K562 (cell line): ENCODE measurements around the gene KLHL22. TPM values are rescaled to one million over a fixed set of nuclear protein-coding genes. Genes with fewer than 3 reads are reported as not detected.

Source experiments
- ADNP ChIP-seq: fragments of 200-800 bp; sonication (Bioruptor generic); IDR thresholded peaks from 2 replicates; pipeline ENCODE4 v1.6.1; 2016; ENCODE audit warnings: missing genetic modification characterization, missing compliant biosample characterization
- CREM ChIP-seq: IDR thresholded peaks from 2 replicates; pipeline ENCODE4 v1.6.1; 2014; ENCODE audit warnings: antibody characterized with exemption, low read depth
- ELF2 ChIP-seq: fragments of 250-450 bp; sonication (Bioruptor Pico); IDR thresholded peaks from 2 replicates; pipeline ENCODE4 v1.5.0; 2021; ENCODE audit warnings: mild to moderate bottlenecking
- HCFC1 ChIP-seq: IDR thresholded peaks from 2 replicates; pipeline ENCODE4 v1.6.1; 2012; ENCODE audit warnings: low read depth, low read length, improper control_type of control experiment
- PCBP1 ChIP-seq: fragments of 200-400 bp; formaldehyde crosslinking; IDR thresholded peaks from 2 replicates; pipeline ENCODE4 v1.6.1; 2018; ENCODE audit warnings: mild to moderate bottlenecking, low read depth, low read length; ENCODE audit not compliant: poor library complexity, severe bottlenecking
- ZNF584 ChIP-seq: fragments of 200-800 bp; sonication (Bioruptor generic); IDR thresholded peaks from 2 replicates; pipeline ENCODE4 v1.6.1; 2016; ENCODE audit warnings: low read depth, mild to moderate bottlenecking, missing genetic modification characterization, missing compliant biosample characterization
- ZNF644 ChIP-seq: fragments of 200-800 bp; sonication (Bioruptor generic); IDR thresholded peaks from 2 replicates; pipeline ENCODE4 v1.6.1; 2016; ENCODE audit warnings: low read depth, missing genetic modification characterization, missing compliant biosample characterization
- polyA plus RNA-seq, 8 experiments: library from polyadenylated mRNA; depleted of rRNA in 4 of 8; stranded (reverse) in 5 of 8; unstranded in 3 of 8; fragments of >200 nt; fragmentation: Nextera tagmentation in 2 of 8; fragmentation: Illumina TruSeq in 1 of 8; extraction: Ambion mirVana in 2 of 8; extraction: Trizol in 1 of 8; gene quantifications; 2 replicates each; pipeline versions ENCODE4 v1.2.1 to v1.2.3, GENCODE V29; 2011 to 2014; ENCODE audit warnings: inconsistent platforms in 1 of 8, missing spikeins in 1 of 8
- total RNA-seq, 7 experiments: library from RNA; depleted of rRNA in 6 of 7; stranded (reverse); fragments of >200 nt in 6 of 7; fragmentation: Illumina TruSeq in 2 of 7; extraction: Trizol in 2 of 7; gene quantifications; 2 replicates each; pipeline versions ENCODE4 v1.2.1 to v1.2.3, GENCODE V29; 2011 to 2021; ENCODE audit warnings: low replicate concordance in 1 of 7
- TF ChIP-seq, protein P1 (sequence below), 3 experiments: fragments of 200-800 bp in 1 of 3; sonication (Bioruptor generic) in 1 of 3; sonication (generic) in 1 of 3; formaldehyde crosslinking in 1 of 3; IDR thresholded peaks; 2 replicates each; pipeline versions ENCODE4 v1.6.1 to v1.8.0; 2016 to 2022; ENCODE audit warnings: mild to moderate bottlenecking in 2 of 3, missing compliant biosample characterization in 2 of 3, missing genetic modification characterization in 2 of 3, missing genetic modification reagents in 1 of 3
- TF ChIP-seq, protein P2 (sequence below), 2 experiments: fragments of 450-650 bp in 1 of 2; sonication (generic) in 1 of 2; formaldehyde crosslinking in 1 of 2; IDR thresholded peaks in 1 of 2; conservative IDR thresholded peaks in 1 of 2; 2 replicates each; pipeline versions ENCODE4 v1.6.1 to v1.8.1; 2016 to 2023; ENCODE audit warnings: mild to moderate bottlenecking in 2 of 2, moderate library complexity in 2 of 2, inconsistent platforms in 1 of 2, missing genetic modification reagents in 1 of 2
- TF ChIP-seq, protein P3 (sequence below): conservative IDR thresholded peaks from 2 replicates; pipeline ENCODE4 v1.6.1; 2011; ENCODE audit warnings: low read depth, mild to moderate bottlenecking, low read length; ENCODE audit not compliant: control insufficient read depth
- TF ChIP-seq, protein P4 (sequence below): fragments of 250-450 bp; sonication (Bioruptor Pico); IDR thresholded peaks from 2 replicates; pipeline ENCODE4 v1.5.0; 2021
- TF ChIP-seq, protein P5 (sequence below): fragments of 200-800 bp; sonication (Bioruptor generic); IDR thresholded peaks from 2 replicates; pipeline ENCODE4 v1.6.1; 2016; ENCODE audit warnings: missing genetic modification characterization, missing compliant biosample characterization
- TF ChIP-seq, protein P6 (sequence below): fragments of 200-800 bp; sonication (Bioruptor generic); IDR thresholded peaks from 2 replicates; pipeline ENCODE4 v1.6.1; 2017; ENCODE audit warnings: missing genetic modification characterization, missing compliant biosample characterization

Gene KLHL22
- total and polyA plus RNA-seq, 9 of the 15 experiments (the other 6 are each of a cell fraction or from before 2014, with no cell fraction given), result 1.3 to 25.6 (median 15.2) TPM

DNA sequence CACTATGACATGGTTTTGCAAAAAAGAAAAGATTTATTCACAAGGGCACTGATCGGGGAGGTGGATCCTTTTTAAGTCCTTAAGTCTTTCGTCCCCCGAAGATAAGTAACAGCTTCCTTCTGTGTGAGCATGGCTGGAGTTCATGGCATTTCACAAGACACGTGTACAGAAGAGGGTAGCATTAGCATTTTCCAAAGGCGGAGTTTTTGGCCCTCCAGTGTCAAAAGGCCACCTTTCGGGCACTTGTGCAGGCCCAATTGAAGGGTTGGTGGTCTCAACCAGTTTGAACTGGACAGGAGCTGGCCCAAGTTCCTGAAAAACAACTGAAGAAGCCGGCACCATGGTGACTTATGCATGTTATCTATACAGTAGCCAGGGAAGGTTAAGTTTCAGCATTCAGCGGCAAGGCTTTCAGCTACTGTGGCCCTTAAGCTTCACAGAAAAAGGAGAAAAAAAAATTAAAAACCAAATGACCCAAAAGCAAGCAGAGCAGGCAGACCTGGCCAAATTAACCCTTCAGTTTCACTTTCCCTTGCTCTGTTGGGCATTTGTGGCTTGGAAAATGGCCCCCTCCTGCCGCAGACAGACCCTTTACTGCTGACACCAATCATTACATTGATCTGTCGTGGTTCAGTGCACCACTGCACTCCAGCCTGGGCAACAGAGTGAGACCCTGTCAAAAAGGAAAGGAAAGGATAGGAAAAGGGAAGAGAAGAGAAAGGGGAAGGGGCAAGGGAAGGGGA lies 83.0 kb downstream of the KLHL22 start (continued):
- TF ChIP-seq, protein P1, sequence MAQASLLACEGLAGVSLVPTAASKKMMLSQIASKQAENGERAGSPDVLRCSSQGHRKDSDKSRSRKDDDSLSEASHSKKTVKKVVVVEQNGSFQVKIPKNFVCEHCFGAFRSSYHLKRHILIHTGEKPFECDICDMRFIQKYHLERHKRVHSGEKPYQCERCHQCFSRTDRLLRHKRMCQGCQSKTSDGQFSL (CRISPR knock-in tag; IDR thresholded peaks at IDR 0.05), result no peak
- TF ChIP-seq, protein P1 (tag; IDR thresholded peaks at IDR 0.05), result no peak
- TF ChIP-seq ZNF644 (tag), result peak; percentile 73; the same call in 1 of the 2 replicates
- TF ChIP-seq PCBP1, result no peak
- no peak for TF ChIP-seq ADNP (tag)
- TF ChIP-seq CREM, result 0 out of 2 replicates have a peak, but pooled peaks have one; percentile 3
- TF ChIP-seq, protein P2, sequence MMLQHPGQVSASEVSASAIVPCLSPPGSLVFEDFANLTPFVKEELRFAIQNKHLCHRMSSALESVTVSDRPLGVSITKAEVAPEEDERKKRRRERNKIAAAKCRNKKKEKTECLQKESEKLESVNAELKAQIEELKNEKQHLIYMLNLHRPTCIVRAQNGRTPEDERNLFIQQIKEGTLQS (IDR thresholded peaks at IDR 0.05), result no peak
- TF ChIP-seq, protein P2 (CRISPR knock-in tag; conservative IDR thresholded peaks at IDR 0.05), result no peak
- TF ChIP-seq ELF2 (CRISPR knock-in tag), result no peak
- TF ChIP-seq, protein P3, sequence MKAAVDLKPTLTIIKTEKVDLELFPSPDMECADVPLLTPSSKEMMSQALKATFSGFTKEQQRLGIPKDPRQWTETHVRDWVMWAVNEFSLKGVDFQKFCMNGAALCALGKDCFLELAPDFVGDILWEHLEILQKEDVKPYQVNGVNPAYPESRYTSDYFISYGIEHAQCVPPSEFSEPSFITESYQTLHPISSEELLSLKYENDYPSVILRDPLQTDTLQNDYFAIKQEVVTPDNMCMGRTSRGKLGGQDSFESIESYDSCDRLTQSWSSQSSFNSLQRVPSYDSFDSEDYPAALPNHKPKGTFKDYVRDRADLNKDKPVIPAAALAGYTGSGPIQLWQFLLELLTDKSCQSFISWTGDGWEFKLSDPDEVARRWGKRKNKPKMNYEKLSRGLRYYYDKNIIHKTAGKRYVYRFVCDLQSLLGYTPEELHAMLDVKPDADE, result no peak
- TF ChIP-seq, protein P4, sequence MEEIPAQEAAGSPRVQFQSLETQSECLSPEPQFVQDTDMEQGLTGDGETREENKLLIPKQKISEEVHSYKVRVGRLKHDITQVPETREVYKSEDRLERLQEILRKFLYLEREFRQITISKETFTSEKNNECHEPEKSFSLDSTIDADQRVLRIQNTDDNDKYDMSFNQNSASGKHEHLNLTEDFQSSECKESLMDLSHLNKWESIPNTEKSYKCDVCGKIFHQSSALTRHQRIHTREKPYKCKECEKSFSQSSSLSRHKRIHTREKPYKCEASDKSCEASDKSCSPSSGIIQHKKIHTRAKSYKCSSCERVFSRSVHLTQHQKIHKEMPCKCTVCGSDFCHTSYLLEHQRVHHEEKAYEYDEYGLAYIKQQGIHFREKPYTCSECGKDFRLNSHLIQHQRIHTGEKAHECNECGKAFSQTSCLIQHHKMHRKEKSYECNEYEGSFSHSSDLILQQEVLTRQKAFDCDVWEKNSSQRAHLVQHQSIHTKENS (CRISPR knock-in tag), result no peak
- TF ChIP-seq, protein P5, sequence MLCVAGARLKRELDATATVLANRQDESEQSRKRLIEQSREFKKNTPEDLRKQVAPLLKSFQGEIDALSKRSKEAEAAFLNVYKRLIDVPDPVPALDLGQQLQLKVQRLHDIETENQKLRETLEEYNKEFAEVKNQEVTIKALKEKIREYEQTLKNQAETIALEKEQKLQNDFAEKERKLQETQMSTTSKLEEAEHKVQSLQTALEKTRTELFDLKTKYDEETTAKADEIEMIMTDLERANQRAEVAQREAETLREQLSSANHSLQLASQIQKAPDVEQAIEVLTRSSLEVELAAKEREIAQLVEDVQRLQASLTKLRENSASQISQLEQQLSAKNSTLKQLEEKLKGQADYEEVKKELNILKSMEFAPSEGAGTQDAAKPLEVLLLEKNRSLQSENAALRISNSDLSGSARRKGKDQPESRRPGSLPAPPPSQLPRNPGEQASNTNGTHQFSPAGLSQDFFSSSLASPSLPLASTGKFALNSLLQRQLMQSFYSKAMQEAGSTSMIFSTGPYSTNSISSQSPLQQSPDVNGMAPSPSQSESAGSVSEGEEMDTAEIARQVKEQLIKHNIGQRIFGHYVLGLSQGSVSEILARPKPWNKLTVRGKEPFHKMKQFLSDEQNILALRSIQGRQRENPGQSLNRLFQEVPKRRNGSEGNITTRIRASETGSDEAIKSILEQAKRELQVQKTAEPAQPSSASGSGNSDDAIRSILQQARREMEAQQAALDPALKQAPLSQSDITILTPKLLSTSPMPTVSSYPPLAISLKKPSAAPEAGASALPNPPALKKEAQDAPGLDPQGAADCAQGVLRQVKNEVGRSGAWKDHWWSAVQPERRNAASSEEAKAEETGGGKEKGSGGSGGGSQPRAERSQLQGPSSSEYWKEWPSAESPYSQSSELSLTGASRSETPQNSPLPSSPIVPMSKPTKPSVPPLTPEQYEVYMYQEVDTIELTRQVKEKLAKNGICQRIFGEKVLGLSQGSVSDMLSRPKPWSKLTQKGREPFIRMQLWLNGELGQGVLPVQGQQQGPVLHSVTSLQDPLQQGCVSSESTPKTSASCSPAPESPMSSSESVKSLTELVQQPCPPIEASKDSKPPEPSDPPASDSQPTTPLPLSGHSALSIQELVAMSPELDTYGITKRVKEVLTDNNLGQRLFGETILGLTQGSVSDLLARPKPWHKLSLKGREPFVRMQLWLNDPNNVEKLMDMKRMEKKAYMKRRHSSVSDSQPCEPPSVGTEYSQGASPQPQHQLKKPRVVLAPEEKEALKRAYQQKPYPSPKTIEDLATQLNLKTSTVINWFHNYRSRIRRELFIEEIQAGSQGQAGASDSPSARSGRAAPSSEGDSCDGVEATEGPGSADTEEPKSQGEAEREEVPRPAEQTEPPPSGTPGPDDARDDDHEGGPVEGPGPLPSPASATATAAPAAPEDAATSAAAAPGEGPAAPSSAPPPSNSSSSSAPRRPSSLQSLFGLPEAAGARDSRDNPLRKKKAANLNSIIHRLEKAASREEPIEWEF (CRISPR knock-in tag), result peak; percentile 74; the same call in 1 of the 2 replicates
- TF ChIP-seq HCFC1, result no peak
- no peak for TF ChIP-seq ZNF584 (CRISPR knock-in tag)
- TF ChIP-seq, protein P6, sequence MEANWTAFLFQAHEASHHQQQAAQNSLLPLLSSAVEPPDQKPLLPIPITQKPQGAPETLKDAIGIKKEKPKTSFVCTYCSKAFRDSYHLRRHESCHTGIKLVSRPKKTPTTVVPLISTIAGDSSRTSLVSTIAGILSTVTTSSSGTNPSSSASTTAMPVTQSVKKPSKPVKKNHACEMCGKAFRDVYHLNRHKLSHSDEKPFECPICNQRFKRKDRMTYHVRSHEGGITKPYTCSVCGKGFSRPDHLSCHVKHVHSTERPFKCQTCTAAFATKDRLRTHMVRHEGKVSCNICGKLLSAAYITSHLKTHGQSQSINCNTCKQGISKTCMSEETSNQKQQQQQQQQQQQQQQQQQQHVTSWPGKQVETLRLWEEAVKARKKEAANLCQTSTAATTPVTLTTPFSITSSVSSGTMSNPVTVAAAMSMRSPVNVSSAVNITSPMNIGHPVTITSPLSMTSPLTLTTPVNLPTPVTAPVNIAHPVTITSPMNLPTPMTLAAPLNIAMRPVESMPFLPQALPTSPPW (CRISPR knock-in tag), result peak; percentile 40
